Uterus (tissue), 4 donors: Measurements from ENCODE around the gene CFAP52. TPM values are rescaled to one million over a fixed set of nuclear protein-coding genes. Genes with fewer than 3 reads are reported as not detected.
"Not testable (repeated sequence)": the region's sequence is repeated elsewhere in the genome, so short reads cannot be mapped to it uniquely, and the experiment has no call there.

ENCODE experiments used
- DNase-seq, 2 donors: peaks; one replicate each; pipeline ENCODE4 v3.0.0-alpha.2; 2019 to 2020
- H3K27ac ChIP-seq, 2 donors: fragments of 200-600 bp; sonication (generic); 1 replicate in 1 of 2; 2 replicates in 1 of 2; pipeline ENCODE4 v1.5.1; 2016 to 2018
- H3K27me3 ChIP-seq, 2 donors: fragments of 200-600 bp; sonication (generic); one replicate each; pipeline ENCODE4 v1.5.1; 2018 to 2019; ENCODE audit warnings: control low read depth in 1 of 2
- H3K36me3 ChIP-seq, 2 donors: fragments of 200-600 bp; sonication (generic); one replicate each; pipeline ENCODE4 v1.5.1; 2019; ENCODE audit warnings: control low read depth in 1 of 2
- H3K4me1 ChIP-seq, 2 donors: fragments of 200-600 bp; sonication (generic); one replicate each; pipeline ENCODE4 v1.5.1; 2018 to 2019; ENCODE audit warnings: control low read depth in 1 of 2
- H3K4me3 ChIP-seq, 2 donors: fragments of 200-600 bp; sonication (generic); 1 replicate in 1 of 2; 2 replicates in 1 of 2; pipeline ENCODE4 v1.5.1; 2018 to 2019; ENCODE audit warnings: mild to moderate bottlenecking in 1 of 2
- H3K9me3 ChIP-seq, 2 donors: fragments of 200-600 bp; sonication (generic); one replicate each; pipeline ENCODE4 v1.5.1; 2019; ENCODE audit warnings: control low read depth in 1 of 2
- POLR2A ChIP-seq, 2 donors: fragments of 450-650 bp; IDR thresholded peaks; one replicate each; pipeline ENCODE4 v1.6.1; 2016; ENCODE audit warnings: antibody characterized with exemption in 2 of 2, mild to moderate bottlenecking in 1 of 2, moderate library complexity in 1 of 2
- intact Hi-C: fragments of 100-400 bp; cut with DNase I; formaldehyde crosslinking; loops from one replicate; pipeline ENCODE4 v1.15.1; 2023; ENCODE audit warnings: low total_unique reads
- total RNA-seq, 4 donors: library from RNA; depleted of rRNA in 3 of 4; stranded (reverse); fragments of >200 nt in 3 of 4; gene quantifications; one replicate each; pipeline versions ENCODE4 v1.1.0 to v1.2.4, GENCODE V29; 2014 to 2023
- TF ChIP-seq, protein P1 (sequence below), 4 experiments: fragments of 200-600 bp in 2 of 4; fragments of 450-650 bp in 2 of 4; sonication (generic) in 2 of 4; IDR thresholded peaks; one replicate each; pipeline ENCODE4 v1.5.1; 2016 to 2019; ENCODE audit warnings: antibody characterized with exemption in 4 of 4, mild to moderate bottlenecking in 2 of 4, moderate library complexity in 1 of 4
- donor health status: DM: yes; HTN: yes; CAD: no.

Gene CFAP52
- total RNA-seq, 4 donors from 2014 or later, result 1.0 to 9.4 TPM; not detected in 2

DNA sequence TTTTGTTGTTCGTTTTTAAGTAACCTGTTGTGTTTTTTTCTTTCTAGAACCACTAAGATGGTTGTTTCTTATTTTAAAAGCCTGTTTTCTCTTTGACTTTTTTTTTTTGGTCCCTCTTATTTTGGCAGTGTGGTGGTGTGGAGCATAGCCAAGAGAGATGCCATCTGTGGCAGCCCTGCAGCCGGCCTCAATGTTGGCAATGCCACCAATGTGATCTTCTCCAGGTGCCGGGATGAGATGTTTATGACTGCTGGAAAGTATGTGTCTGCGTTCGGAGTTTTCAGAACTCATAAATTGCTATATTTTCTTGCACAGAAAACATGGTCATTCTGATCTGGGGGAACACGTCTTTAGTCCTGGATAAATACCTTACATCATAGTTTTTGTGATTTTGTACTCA is 17.6 kb downstream of the CFAP52 start:
- H3K36me3 ChIP-seq, result no peaks in the 10 kb centered on the region
- intact Hi-C loops, result no loop called here
- no peaks in the 10 kb centered on the region for H3K9me3 ChIP-seq
- no peak for DNase-seq
- no peaks in the 10 kb centered on the region for H3K27me3 ChIP-seq
- no peak overlapping the region for H3K27ac ChIP-seq
- no peaks in the 10 kb centered on the region for H3K4me1 ChIP-seq
- no peak overlapping the region for H3K4me3 ChIP-seq
- no peak for TF ChIP-seq POLR2A (IDR thresholded peaks at IDR 0.05)
- TF ChIP-seq, protein P1, sequence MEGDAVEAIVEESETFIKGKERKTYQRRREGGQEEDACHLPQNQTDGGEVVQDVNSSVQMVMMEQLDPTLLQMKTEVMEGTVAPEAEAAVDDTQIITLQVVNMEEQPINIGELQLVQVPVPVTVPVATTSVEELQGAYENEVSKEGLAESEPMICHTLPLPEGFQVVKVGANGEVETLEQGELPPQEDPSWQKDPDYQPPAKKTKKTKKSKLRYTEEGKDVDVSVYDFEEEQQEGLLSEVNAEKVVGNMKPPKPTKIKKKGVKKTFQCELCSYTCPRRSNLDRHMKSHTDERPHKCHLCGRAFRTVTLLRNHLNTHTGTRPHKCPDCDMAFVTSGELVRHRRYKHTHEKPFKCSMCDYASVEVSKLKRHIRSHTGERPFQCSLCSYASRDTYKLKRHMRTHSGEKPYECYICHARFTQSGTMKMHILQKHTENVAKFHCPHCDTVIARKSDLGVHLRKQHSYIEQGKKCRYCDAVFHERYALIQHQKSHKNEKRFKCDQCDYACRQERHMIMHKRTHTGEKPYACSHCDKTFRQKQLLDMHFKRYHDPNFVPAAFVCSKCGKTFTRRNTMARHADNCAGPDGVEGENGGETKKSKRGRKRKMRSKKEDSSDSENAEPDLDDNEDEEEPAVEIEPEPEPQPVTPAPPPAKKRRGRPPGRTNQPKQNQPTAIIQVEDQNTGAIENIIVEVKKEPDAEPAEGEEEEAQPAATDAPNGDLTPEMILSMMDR (IDR thresholded peaks at IDR 0.05), result no peak

DNA sequence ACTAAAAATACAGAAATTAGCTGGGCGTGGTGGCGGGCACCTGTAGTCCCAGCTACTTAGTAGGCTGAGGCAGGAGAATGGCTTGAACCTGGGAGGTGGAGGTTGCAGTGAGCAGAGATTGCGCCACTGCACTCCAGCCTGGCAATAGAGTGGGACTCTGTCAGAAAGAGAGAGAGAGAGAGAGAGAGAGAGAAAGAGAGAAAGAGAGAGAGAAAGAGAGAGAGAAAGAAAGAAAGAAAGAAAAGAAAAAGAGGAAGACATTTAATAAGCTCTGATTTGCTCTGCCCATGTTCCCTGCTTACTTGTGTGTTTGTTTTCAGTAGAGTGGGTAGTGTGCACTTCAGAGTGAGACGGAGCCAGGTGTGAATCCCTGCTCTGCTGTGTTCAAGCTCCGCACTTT is 21.2 kb downstream of the CFAP52 start:
- H3K27me3 ChIP-seq, H3K9me3 ChIP-seq, DNase-seq, H3K4me3 ChIP-seq, H3K27ac ChIP-seq, H3K36me3 ChIP-seq, intact Hi-C loops, H3K4me1 ChIP-seq: not testable (repeated sequence)

DNA sequence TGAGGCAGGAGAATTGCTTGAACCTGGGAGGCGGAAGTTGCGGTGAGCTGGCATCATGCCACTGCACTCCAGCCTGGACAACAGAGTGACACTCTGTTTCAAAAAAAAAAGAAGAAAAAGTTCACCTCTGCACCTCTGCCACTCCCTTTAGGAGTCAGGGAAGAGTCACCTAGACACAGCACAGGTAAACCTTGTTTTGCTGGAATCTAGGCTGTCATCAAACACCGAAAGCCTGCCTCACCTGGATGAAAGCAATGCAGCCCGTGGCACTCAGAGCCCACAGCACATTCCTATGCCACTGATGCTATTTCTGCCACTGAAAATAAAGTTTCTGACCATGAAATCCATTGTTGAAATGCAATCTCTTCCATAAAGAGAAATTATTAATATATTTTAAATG is 22.2 kb downstream of the CFAP52 start:
- H3K9me3 ChIP-seq, result no peaks in the 10 kb centered on the region
- DNase-seq, result no peak
- no peak overlapping the region for H3K27ac ChIP-seq
- intact Hi-C loops, result no loop called here
- H3K27me3 ChIP-seq, result no peaks in the 10 kb centered on the region
- H3K36me3 ChIP-seq, result no peaks in the 10 kb centered on the region
- H3K4me1 ChIP-seq, result no peaks in the 10 kb centered on the region
- no peak for TF ChIP-seq POLR2A (IDR thresholded peaks at IDR 0.05)
- TF ChIP-seq, protein P1 (IDR thresholded peaks at IDR 0.05), result no peak
- H3K4me3 ChIP-seq, result no peak overlapping the region

DNA sequence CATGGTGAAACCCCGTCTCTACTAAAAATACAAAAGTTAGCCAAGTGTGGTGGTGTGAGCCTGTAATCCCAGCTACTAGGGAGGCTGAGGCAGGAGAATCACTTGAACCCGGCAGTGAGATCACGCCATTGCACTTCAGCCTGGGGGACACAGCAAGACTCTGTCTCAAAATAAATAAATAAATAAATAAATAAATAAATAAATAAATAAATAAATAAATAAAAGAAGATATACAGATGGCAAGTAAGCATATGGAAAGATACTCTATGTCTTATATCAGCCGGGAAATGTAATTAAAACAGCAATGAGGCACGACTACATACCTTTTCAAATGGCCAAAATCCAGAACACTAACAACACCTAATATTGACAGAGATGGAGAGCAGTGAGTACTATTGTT is 28.1 kb downstream of the CFAP52 start:
- DNase-seq, intact Hi-C loops, H3K9me3 ChIP-seq, H3K27me3 ChIP-seq, H3K4me1 ChIP-seq, H3K27ac ChIP-seq, H3K4me3 ChIP-seq, H3K36me3 ChIP-seq: not testable (repeated sequence)

DNA sequence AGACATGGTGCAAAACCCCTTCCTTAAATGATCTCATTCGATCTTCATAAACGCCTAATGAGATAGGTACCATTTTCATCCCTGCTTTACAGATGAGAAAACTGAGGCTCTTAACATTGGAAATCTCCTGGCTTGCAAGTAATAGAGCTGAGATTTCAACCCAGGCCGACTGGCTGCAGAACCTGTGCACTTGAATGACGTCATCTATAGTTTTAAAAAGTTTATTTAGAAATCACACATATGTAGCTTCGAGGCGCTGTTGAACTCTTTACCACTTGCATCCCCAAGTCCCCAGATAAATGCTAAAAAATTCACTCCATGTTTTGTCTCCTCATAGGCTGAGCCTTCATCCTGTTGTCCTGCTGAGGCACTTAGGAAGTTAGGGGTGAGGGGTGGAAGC is 30.0 kb downstream of the CFAP52 start:
- H3K27me3 ChIP-seq, result no peaks in the 10 kb centered on the region
- H3K9me3 ChIP-seq, result no peaks in the 10 kb centered on the region
- H3K4me1 ChIP-seq, result no peaks in the 10 kb centered on the region
- intact Hi-C loops, result no loop called here
- TF ChIP-seq, protein P1 (IDR thresholded peaks at IDR 0.05), result no peak
- no peak for TF ChIP-seq POLR2A (IDR thresholded peaks at IDR 0.05)
- no peak overlapping the region for H3K4me3 ChIP-seq
- DNase-seq, result no peak
- H3K36me3 ChIP-seq, result no peaks in the 10 kb centered on the region
- no peak overlapping the region for H3K27ac ChIP-seq

DNA sequence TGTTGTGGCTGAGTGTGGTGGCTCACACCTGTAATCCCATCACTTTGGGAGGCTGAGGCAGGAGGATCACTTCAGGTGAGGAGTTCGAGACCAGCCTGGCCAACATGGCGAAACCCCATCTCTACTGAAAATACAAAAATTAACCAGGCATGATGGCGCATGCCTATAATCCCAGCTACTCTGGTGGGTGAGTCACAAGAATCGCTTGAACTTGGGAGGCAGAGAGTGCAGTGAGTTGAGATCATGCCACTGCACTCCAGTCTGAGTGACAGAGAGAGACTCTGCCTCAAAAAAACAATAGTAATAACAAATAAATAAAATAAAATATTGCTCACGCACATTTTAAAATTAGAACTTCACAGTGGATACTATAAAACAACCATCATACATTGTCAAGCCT is 30.6 kb downstream of the CFAP52 start:
- intact Hi-C loops, H3K36me3 ChIP-seq, H3K4me1 ChIP-seq, DNase-seq, H3K27me3 ChIP-seq, H3K4me3 ChIP-seq, H3K27ac ChIP-seq, H3K9me3 ChIP-seq: not testable (repeated sequence)

DNA sequence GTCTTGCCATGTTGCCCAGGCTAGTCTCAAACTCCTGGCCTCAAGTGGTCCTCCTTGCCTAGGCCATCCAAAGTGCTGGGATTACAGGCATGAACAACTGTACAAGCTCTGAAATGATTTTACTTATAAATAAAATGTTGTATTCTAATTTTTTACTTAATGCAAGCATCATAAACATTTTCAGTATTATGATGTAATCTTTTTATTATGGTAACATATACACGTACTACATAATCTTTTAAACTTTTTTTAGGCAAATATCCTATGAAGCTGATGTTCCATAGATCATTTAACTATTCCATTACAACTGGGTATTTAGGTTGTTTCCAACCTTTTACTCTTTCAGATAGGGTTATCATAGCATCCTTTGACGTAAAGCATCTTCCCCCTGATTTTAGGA is 35.1 kb downstream of the CFAP52 start:
- TF ChIP-seq, protein P1 (IDR thresholded peaks at IDR 0.05), result no peak
- no peak for TF ChIP-seq POLR2A (IDR thresholded peaks at IDR 0.05)
- no peaks in the 10 kb centered on the region for H3K9me3 ChIP-seq
- no peak for DNase-seq
- no peak overlapping the region for H3K4me3 ChIP-seq
- no peaks in the 10 kb centered on the region for H3K4me1 ChIP-seq
- no peaks in the 10 kb centered on the region for H3K36me3 ChIP-seq
- no peaks in the 10 kb centered on the region for H3K27me3 ChIP-seq
- no peak overlapping the region for H3K27ac ChIP-seq
- intact Hi-C loops, result no loop called here
